Smooth muscle cell (in vitro differentiated cells): Measurements from ENCODE around the gene CCDC190. TPM values are rescaled to one million over a fixed set of nuclear protein-coding genes. Genes with fewer than 3 reads are reported as not detected.

Experiments
- DNase-seq: peaks from one replicate; lab custom pipeline; 2025; ENCODE audit not compliant: unreplicated experiment; lab: John Stamatoyannopoulos, UW
- H2AFZ ChIP-seq: fragments of 200-600 bp; sonication (generic); 2 replicates; pipeline ENCODE4 v1.6.0; 2016; ENCODE audit warnings: antibody characterized with exemption, low read depth, mild to moderate bottlenecking
- H3F3A ChIP-seq: fragments of 200-600 bp; sonication (generic); 2 replicates; pipeline ENCODE4 v1.6.0; 2017; ENCODE audit warnings: antibody characterized with exemption, low read depth
- H3K27ac ChIP-seq: fragments of 200-600 bp; sonication (generic); 2 replicates; pipeline ENCODE4 v1.5.1; 2016; ENCODE audit warnings: low read depth, mild to moderate bottlenecking
- H3K27me3 ChIP-seq: fragments of 200-600 bp; sonication (generic); 2 replicates; pipeline ENCODE4 v1.6.1; 2016; ENCODE audit warnings: low read depth, mild to moderate bottlenecking
- H3K36me3 ChIP-seq: fragments of 200-600 bp; sonication (generic); 2 replicates; pipeline ENCODE4 v1.5.1; 2016; ENCODE audit warnings: low read depth
- H3K4me1 ChIP-seq: fragments of 200-600 bp; sonication (generic); 2 replicates; pipeline ENCODE4 v1.5.1; 2016; ENCODE audit warnings: low read depth
- H3K4me2 ChIP-seq: fragments of 200-600 bp; sonication (generic); 2 replicates; pipeline ENCODE4 v1.6.0; 2016; ENCODE audit warnings: mild to moderate bottlenecking
- H3K4me3 ChIP-seq: fragments of 200-600 bp; sonication (generic); 2 replicates; pipeline ENCODE4 v1.5.1; 2016; ENCODE audit warnings: mild to moderate bottlenecking
- H3K79me2 ChIP-seq: fragments of 200-600 bp; sonication (generic); 2 replicates; pipeline ENCODE4 v1.6.0; 2016; ENCODE audit warnings: low read depth, mild to moderate bottlenecking
- H3K9ac ChIP-seq: fragments of 200-600 bp; sonication (generic); 2 replicates; pipeline ENCODE4 v1.6.0; 2016; ENCODE audit warnings: low read depth
- H3K9me3 ChIP-seq: fragments of 200-600 bp; sonication (generic); replicated peaks from 2 replicates; pipeline ENCODE4 v1.5.1; 2016; ENCODE audit warnings: low read depth
- H4K20me1 ChIP-seq: fragments of 200-600 bp; sonication (generic); 2 replicates; pipeline ENCODE4 v1.6.0; 2016; ENCODE audit warnings: low read depth
- CTCF ChIP-seq: fragments of 200-600 bp; sonication (generic); IDR thresholded peaks from 2 replicates; pipeline ENCODE4 v1.5.1; 2017; ENCODE audit warnings: borderline replicate concordance, mild to moderate bottlenecking, antibody characterized with exemption; ENCODE audit not compliant: insufficient read depth, poor library complexity, severe bottlenecking
- WGBS: methylation state at CpG from one replicate; pipeline ENCODE4 v1.1.7; 2016; ENCODE audit warnings: low lambda C conversion rate; 5-methylcytosine and 5-hydroxymethylcytosine counted together
- polyA plus RNA-seq: library from polyadenylated mRNA; unstranded; fragments of >200 nt; fragmentation: Nextera tagmentation; extraction: Ambion mirVana; gene quantifications from 2 replicates; pipeline ENCODE4 v1.2.1, GENCODE V29; 2016
- total RNA-seq: library from RNA; depleted of rRNA; stranded (reverse); fragments of >200 nt; gene quantifications from 2 replicates; pipeline ENCODE4 v1.2.3, GENCODE V29; 2014

The CCDC190 gene
- total and polyA plus RNA-seq, 2 experiments from 2014 or later, result not detected

GRCh38 chr1:162851341-162851740 lies 9.6 kb downstream of the CCDC190 start:
- TF ChIP-seq CTCF, result no peak
- H3F3A ChIP-seq, result no peaks in the 10 kb centered on the region
- DNase-seq, result no peak
- 100% methylated on average over 1 of the region's 1 CpG for WGBS
- no peak overlapping the region for H3K4me3 ChIP-seq
- H3K36me3 ChIP-seq, result no peaks in the 10 kb centered on the region
- no peak overlapping the region for H2AFZ ChIP-seq
- H3K4me2 ChIP-seq, result no peak overlapping the region
- no peak overlapping the region for H3K27ac ChIP-seq
- no peaks in the 10 kb centered on the region for H3K27me3 ChIP-seq
- no peaks in the 10 kb centered on the region for H4K20me1 ChIP-seq
- peaks cover 5% of the 10 kb centered on the region for H3K4me1 ChIP-seq
- H3K9me3 ChIP-seq, result no peaks in the 10 kb centered on the region
- H3K9ac ChIP-seq, result no peak overlapping the region
- no peaks in the 10 kb centered on the region for H3K79me2 ChIP-seq

DNA sequence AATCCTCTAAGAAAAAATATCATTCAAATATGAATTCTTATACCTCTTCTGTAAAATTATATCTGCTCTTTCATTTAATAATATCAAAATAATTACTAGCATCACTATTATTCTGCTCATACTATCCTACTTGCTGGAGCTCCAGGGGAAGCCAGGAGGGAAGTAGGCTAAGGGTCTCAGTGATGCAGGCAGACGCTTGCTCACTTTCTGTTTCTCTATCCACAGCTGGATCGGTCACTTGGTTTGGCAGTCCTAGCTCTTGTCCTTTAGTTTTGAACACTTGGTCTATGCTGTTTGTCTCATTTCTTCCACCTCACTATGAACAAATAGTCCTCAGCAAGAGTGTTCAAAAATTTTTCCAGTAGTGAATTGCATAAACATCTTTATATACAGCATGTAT lies 11.3 kb downstream of the CCDC190 start:
- DNase-seq, result no peak
- H4K20me1 ChIP-seq, result no peaks in the 10 kb centered on the region
- no peak overlapping the region for H3K27ac ChIP-seq
- H3K36me3 ChIP-seq, result no peaks in the 10 kb centered on the region
- H3K9me3 ChIP-seq, result no peaks in the 10 kb centered on the region
- H3K9ac ChIP-seq, result no peak overlapping the region
- H3K27me3 ChIP-seq, result no peaks in the 10 kb centered on the region
- no peaks in the 10 kb centered on the region for H3K79me2 ChIP-seq
- TF ChIP-seq CTCF, result no peak
- no peak overlapping the region for H2AFZ ChIP-seq
- no peak overlapping the region for H3K4me2 ChIP-seq
- WGBS, result 87% methylated on average over 2 of the region's 2 CpGs
- no peaks in the 10 kb centered on the region for H3K4me1 ChIP-seq
- no peaks in the 10 kb centered on the region for H3F3A ChIP-seq
- H3K4me3 ChIP-seq, result no peak overlapping the region

DNA sequence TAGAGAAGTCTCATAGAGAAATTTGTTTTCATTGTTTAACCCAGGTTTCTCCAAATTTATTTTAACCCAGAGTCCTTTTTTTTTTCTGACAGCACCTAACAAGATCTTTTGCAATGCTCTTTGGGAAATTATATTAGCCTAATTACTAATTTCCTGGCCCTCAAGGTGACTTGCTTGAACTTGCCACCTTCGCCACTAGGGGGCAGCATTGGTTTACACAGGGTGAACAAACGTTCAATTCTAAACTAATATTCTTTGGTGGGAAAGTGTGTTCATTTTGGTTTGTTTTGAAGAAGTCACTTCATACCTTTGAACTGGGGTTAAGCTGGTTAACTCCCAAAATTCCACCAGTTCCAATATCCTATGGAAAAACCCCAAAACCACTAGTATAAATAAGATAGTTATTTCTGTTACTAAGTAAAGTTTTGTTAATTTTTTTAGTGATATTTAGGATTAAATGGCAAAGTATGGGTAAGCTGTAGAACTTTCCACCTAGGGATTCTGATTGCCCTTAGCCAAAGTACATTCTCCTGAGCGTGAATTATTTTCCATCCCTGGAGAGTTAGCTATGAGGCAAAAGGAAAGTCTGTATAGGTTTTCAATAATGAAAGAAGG lies 13.0 kb downstream of the CCDC190 start:
- WGBS, result 12% methylated on average over 3 of the region's 3 CpGs
- peak; percentile 98 for TF ChIP-seq CTCF
- no peak overlapping the region for H3K27ac ChIP-seq
- no peak overlapping the region for H3K4me2 ChIP-seq
- H3K36me3 ChIP-seq, result no peaks in the 10 kb centered on the region
- no peak overlapping the region for H3K4me3 ChIP-seq
- H4K20me1 ChIP-seq, result no peaks in the 10 kb centered on the region
- DNase-seq, result peak; percentile 35
- no peaks in the 10 kb centered on the region for H3F3A ChIP-seq
- no peaks in the 10 kb centered on the region for H3K27me3 ChIP-seq
- no peak overlapping the region for H3K9ac ChIP-seq
- H3K79me2 ChIP-seq, result no peaks in the 10 kb centered on the region
- no peak overlapping the region for H2AFZ ChIP-seq
- H3K4me1 ChIP-seq, result no peaks in the 10 kb centered on the region
- no peaks in the 10 kb centered on the region for H3K9me3 ChIP-seq
